Activated naive CD8-positive, alpha-beta T cell treated with anti-CD3 and anti-CD28 coated beads, Interleukin-2, amount 50 U/mL, for 16 hours (primary cell): ENCODE data around the gene KEAP1.
"Not testable (repeated sequence)": the region's sequence is repeated elsewhere in the genome, so short reads cannot be mapped to it uniquely, and the experiment has no call there.

Experiments used
- DNase-seq: peaks from one replicate; pipeline ENCODE4 v3.0.0-alpha.2; 2020; ENCODE audit warnings: low read depth, low spot score

The KEAP1 gene

GRCh38 chr19:10503002-10503789, at the start of gene KEAP1:
TSS of gene KEAP1 (minus strand) at chr19:10503356. CDS start at chr19:10500033, 3,323 bp downstream.
- peak; percentile 12 for DNase-seq

GRCh38 chr19:10552510-10553053, 49.4 kb upstream of the KEAP1 start:
- DNase-seq, result no peak

GRCh38 chr19:10551698-10552301, 48.6 kb upstream of the KEAP1 start:
- DNase-seq, result no peak

GRCh38 chr19:10551006-10551405, 47.9 kb upstream of the KEAP1 start:
- DNase-seq, result not testable (repeated sequence)

- no peak for DNase-seq
Measured at GRCh38 chr19:10550336-10550735, 47.2 kb upstream of the KEAP1 start.

GRCh38 chr19:10549733-10550132, 46.6 kb upstream of the KEAP1 start:
- no peak for DNase-seq

GRCh38 chr19:10548746-10549276, 45.7 kb upstream of the KEAP1 start:
- DNase-seq, result no peak

GRCh38 chr19:10546817-10547216, 43.7 kb upstream of the KEAP1 start:
- DNase-seq, result no peak

GRCh38 chr19:10544753-10545251, 41.6 kb upstream of the KEAP1 start:
- no peak for DNase-seq

- DNase-seq, result no peak
Measured at GRCh38 chr19:10544242-10544752, 41.1 kb upstream of the KEAP1 start.

GRCh38 chr19:10543420-10544241, 40.5 kb upstream of the KEAP1 start, which contains the start of gene ATG4D:
TSS of gene ATG4D (plus strand) at chr19:10543904. CDS start at chr19:10544091, 187 bp downstream.
- peak; percentile 48 for DNase-seq

- DNase-seq, result no peak
Measured at GRCh38 chr19:10543059-10543419, 39.9 kb upstream of the KEAP1 start.

GRCh38 chr19:10539016-10539415, 35.9 kb upstream of the KEAP1 start:
- not testable (repeated sequence) for DNase-seq

GRCh38 chr19:10538204-10538983, 35.2 kb upstream of the KEAP1 start:
- DNase-seq, result no peak

GRCh38 chr19:10537668-10538067, 34.5 kb upstream of the KEAP1 start:
- DNase-seq, result no peak

- DNase-seq, result no peak
Measured at GRCh38 chr19:10535613-10536012, 32.5 kb upstream of the KEAP1 start.

GRCh38 chr19:10533646-10534386, 30.7 kb upstream of the KEAP1 start:
- no peak for DNase-seq

- no peak for DNase-seq
Measured at GRCh38 chr19:10532457-10532856, 29.3 kb upstream of the KEAP1 start.

- not testable (repeated sequence) for DNase-seq
Measured at GRCh38 chr19:10526887-10527286, 23.7 kb upstream of the KEAP1 start.

GRCh38 chr19:10525636-10526035, 22.5 kb upstream of the KEAP1 start:
- DNase-seq, result no peak
